HEK293 (cell line): ENCODE results near the gene PIK3AP1.

ENCODE experiments used
- CTCF ChIA-PET: fragments of 350-600 bp; formaldehyde crosslinking; extraction: SDS; loops from one replicate; lab custom pipeline; 2021; ENCODE audit warnings: antibody characterized with exemption; lab: Yijun Ruan, JAX
- POLR2A ChIA-PET: fragments of 300-600 bp; formaldehyde crosslinking; extraction: SDS; loops from one replicate; lab custom pipeline; 2020; ENCODE audit warnings: antibody characterized with exemption, inconsistent platforms; lab: Yijun Ruan, JAX
- H3K27ac ChIP-seq: fragments of 200-500 bp; sonication (Bioruptor generic); 2 replicates; pipeline ENCODE4 v1.5.1; 2014; ENCODE audit warnings: low read depth, low read length, control low read depth, inconsistent platforms; ENCODE audit errors: extremely low read depth
- H3K36me3 ChIP-seq, 2 experiments: fragments of 200-500 bp in 1 of 2; sonication (Bioruptor generic) in 1 of 2; 1 replicate in 1 of 2; 2 replicates in 1 of 2; pipeline ENCODE4 v1.5.1; 2014 to 2017; ENCODE audit warnings: inconsistent platforms in 2 of 2, low read length in 2 of 2; ENCODE audit not compliant: control insufficient read depth in 2 of 2, insufficient read depth in 1 of 2
- H3K4me1 ChIP-seq: fragments of 200-500 bp; sonication (Bioruptor generic); 2 replicates; pipeline ENCODE4 v1.5.1; 2014; ENCODE audit warnings: mild to moderate bottlenecking, low read length, inconsistent platforms; ENCODE audit not compliant: control insufficient read depth, insufficient read depth
- H3K4me3 ChIP-seq: 2 replicates; pipeline ENCODE4 v1.5.1; 2011; ENCODE audit warnings: low read depth, mild to moderate bottlenecking, control low read depth, low read length, moderate library complexity
- H3K9me3 ChIP-seq: fragments of 200-500 bp; sonication (Bioruptor generic); 2 replicates; pipeline ENCODE4 v1.5.1; 2014; ENCODE audit warnings: low read depth, low read length, inconsistent platforms; ENCODE audit not compliant: control insufficient read depth, insufficient read depth
- IKZF3 ChIP-seq: fragments of 450-650 bp; IDR thresholded peaks from 2 replicates; pipeline ENCODE4 v1.5.0; 2018; ENCODE audit warnings: missing biosample characterization, mild to moderate bottlenecking, missing genetic modification characterization, moderate library complexity
- PRDM1 ChIP-seq: fragments of 450-650 bp; formaldehyde crosslinking; IDR thresholded peaks from 2 replicates; pipeline ENCODE4; 2016; ENCODE audit warnings: missing biosample characterization, missing genetic modification characterization
- YY2 ChIP-seq: fragments of 450-650 bp; formaldehyde crosslinking; IDR thresholded peaks from 2 replicates; pipeline ENCODE4 v1.5.1; 2016; ENCODE audit warnings: missing biosample characterization, missing genetic modification characterization
- ZFHX2 ChIP-seq: fragments of 450-650 bp; formaldehyde crosslinking; conservative IDR thresholded peaks from 2 replicates; pipeline ENCODE4 v1.5.1; 2016; ENCODE audit warnings: missing biosample characterization, missing genetic modification characterization
- ZNF10 ChIP-seq: fragments of 450-650 bp; formaldehyde crosslinking; IDR thresholded peaks from 2 replicates; pipeline ENCODE4 v1.5.1; 2017; ENCODE audit warnings: missing biosample characterization, missing genetic modification characterization
- ZNF174 ChIP-seq: fragments of 450-650 bp; formaldehyde crosslinking; IDR thresholded peaks from 2 replicates; pipeline ENCODE4 v1.5.0; 2017; ENCODE audit warnings: missing biosample characterization, mild to moderate bottlenecking, missing genetic modification characterization
- ZNF239 ChIP-seq: fragments of 450-650 bp; formaldehyde crosslinking; IDR thresholded peaks from 2 replicates; pipeline ENCODE4 v1.5.1; 2016; ENCODE audit warnings: missing biosample characterization, missing genetic modification characterization
- ZNF24 ChIP-seq: fragments of 450-650 bp; formaldehyde crosslinking; IDR thresholded peaks from 2 replicates; pipeline ENCODE4 v1.5.1; 2016; ENCODE audit warnings: missing biosample characterization, missing genetic modification characterization
- ZNF292 ChIP-seq: fragments of 450-650 bp; formaldehyde crosslinking; IDR thresholded peaks from 2 replicates; pipeline ENCODE4 v1.5.1; 2016; ENCODE audit warnings: low read depth, missing biosample characterization, missing genetic modification characterization, borderline replicate concordance
- ZNF311 ChIP-seq: fragments of 450-650 bp; formaldehyde crosslinking; IDR thresholded peaks from 2 replicates; pipeline ENCODE4 v1.5.1; 2017; ENCODE audit warnings: missing biosample characterization, missing genetic modification characterization, borderline replicate concordance
- ZNF394 ChIP-seq: fragments of 450-650 bp; formaldehyde crosslinking; IDR thresholded peaks from 2 replicates; pipeline ENCODE4 v1.5.1; 2016; ENCODE audit warnings: missing biosample characterization, missing genetic modification characterization, mild to moderate bottlenecking, moderate library complexity, borderline replicate concordance
- ZNF610 ChIP-seq: fragments of 450-650 bp; formaldehyde crosslinking; IDR thresholded peaks from 2 replicates; pipeline ENCODE4 v1.5.1; 2016; ENCODE audit warnings: missing biosample characterization, missing genetic modification characterization, borderline replicate concordance
- ZNF654 ChIP-seq: fragments of 450-650 bp; formaldehyde crosslinking; IDR thresholded peaks from 2 replicates; pipeline ENCODE4 v1.5.1; 2016; ENCODE audit warnings: low read depth, missing biosample characterization, missing genetic modification characterization
- ZNF677 ChIP-seq: fragments of 450-650 bp; IDR thresholded peaks from 2 replicates; pipeline ENCODE4 v1.5.0; 2018; ENCODE audit warnings: missing biosample characterization, mild to moderate bottlenecking, missing genetic modification characterization, moderate library complexity
- ZNF701 ChIP-seq: fragments of 450-650 bp; formaldehyde crosslinking; IDR thresholded peaks from 2 replicates; pipeline ENCODE4 v1.5.1; 2016; ENCODE audit warnings: missing biosample characterization, missing genetic modification characterization
- ZNF707 ChIP-seq: fragments of 450-650 bp; formaldehyde crosslinking; IDR thresholded peaks from 2 replicates; pipeline ENCODE4 v1.5.1; 2016; ENCODE audit warnings: missing biosample characterization, missing genetic modification characterization
- ZNF76 ChIP-seq: fragments of 450-650 bp; formaldehyde crosslinking; IDR thresholded peaks from 2 replicates; pipeline ENCODE4; 2016; ENCODE audit warnings: low read depth, missing biosample characterization, missing genetic modification characterization, borderline replicate concordance
- ZSCAN18 ChIP-seq: fragments of 450-650 bp; formaldehyde crosslinking; IDR thresholded peaks from 2 replicates; pipeline ENCODE4 v1.5.1; 2016; ENCODE audit warnings: missing biosample characterization, missing genetic modification characterization
- ZXDB ChIP-seq: fragments of 450-650 bp; formaldehyde crosslinking; IDR thresholded peaks from 2 replicates; pipeline ENCODE4 v1.5.1; 2016; ENCODE audit warnings: missing biosample characterization, missing genetic modification characterization
- TF ChIP-seq, protein P1 (sequence below): fragments of 450-650 bp; formaldehyde crosslinking; IDR thresholded peaks from 2 replicates; pipeline ENCODE4 v1.5.1; 2016; ENCODE audit warnings: missing biosample characterization, missing genetic modification characterization
- TF ChIP-seq, protein P2 (sequence below): fragments of 450-650 bp; formaldehyde crosslinking; IDR thresholded peaks from 2 replicates; pipeline ENCODE4 v1.5.1; 2016; ENCODE audit warnings: missing biosample characterization, missing genetic modification characterization

PIK3AP1 gene

GRCh38 chr10:96676272-96677112 lies 43.8 kb downstream of the PIK3AP1 start (continued):
- TF ChIP-seq IKZF3 (tag by site-specific recombination) (no peak), ZNF677 (tag by site-specific recombination) (no peak), ZNF311 (tag by site-specific recombination) (no peak), ZFHX2 (tag by site-specific recombination) (no peak), ZNF76 (tag by site-specific recombination) (no peak)

GRCh38 chr10:96675846-96676245 lies 44.5 kb downstream of the PIK3AP1 start:
- Histone ChIP-seq H3K27ac (no peak overlapping the region), H3K36me3 (no peaks in the 10 kb centered on the region), H3K9me3 (no peaks in the 10 kb centered on the region), H3K4me3 (no peak overlapping the region), H3K4me1 (peaks cover 5% of the 10 kb centered on the region; the same call in 1 of the 2 replicates)
- CTCF ChIA-PET = interaction anchor here (0.7 to 1.1 kb wide), 2 partner anchors 15 to 131 kb away, joined by 3 to 4 read pairs; no protein-coding TSS in a partner anchor
- POLR2A ChIA-PET = no interaction called here
- no peak for TF ChIP-seq ZNF701 (tag by site-specific recombination)
- TF ChIP-seq ZNF654 (tag by site-specific recombination) = no peak
- TF ChIP-seq ZNF610 (tag by site-specific recombination) = no peak
- TF ChIP-seq ZNF394 (tag by site-specific recombination) = no peak
- TF ChIP-seq PRDM1 = no peak
- TF ChIP-seq, protein P1, sequence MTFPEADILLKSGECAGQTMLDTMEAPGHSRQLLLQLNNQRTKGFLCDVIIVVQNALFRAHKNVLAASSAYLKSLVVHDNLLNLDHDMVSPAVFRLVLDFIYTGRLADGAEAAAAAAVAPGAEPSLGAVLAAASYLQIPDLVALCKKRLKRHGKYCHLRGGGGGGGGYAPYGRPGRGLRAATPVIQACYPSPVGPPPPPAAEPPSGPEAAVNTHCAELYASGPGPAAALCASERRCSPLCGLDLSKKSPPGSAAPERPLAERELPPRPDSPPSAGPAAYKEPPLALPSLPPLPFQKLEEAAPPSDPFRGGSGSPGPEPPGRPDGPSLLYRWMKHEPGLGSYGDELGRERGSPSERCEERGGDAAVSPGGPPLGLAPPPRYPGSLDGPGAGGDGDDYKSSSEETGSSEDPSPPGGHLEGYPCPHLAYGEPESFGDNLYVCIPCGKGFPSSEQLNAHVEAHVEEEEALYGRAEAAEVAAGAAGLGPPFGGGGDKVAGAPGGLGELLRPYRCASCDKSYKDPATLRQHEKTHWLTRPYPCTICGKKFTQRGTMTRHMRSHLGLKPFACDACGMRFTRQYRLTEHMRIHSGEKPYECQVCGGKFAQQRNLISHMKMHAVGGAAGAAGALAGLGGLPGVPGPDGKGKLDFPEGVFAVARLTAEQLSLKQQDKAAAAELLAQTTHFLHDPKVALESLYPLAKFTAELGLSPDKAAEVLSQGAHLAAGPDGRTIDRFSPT = no peak

GRCh38 chr10:96673318-96674099 lies 46.8 kb downstream of the PIK3AP1 start:
- Histone ChIP-seq H3K4me1 (peaks cover 5% of the 10 kb centered on the region; the same call in 1 of the 2 replicates), H3K4me3 (no peak overlapping the region), H3K27ac (no peak overlapping the region), H3K9me3 (no peaks in the 10 kb centered on the region), H3K36me3 (no peaks in the 10 kb centered on the region)
- TF ChIP-seq ZNF239 (tag by site-specific recombination) (no peak), YY2 (tag by site-specific recombination) (no peak), ZNF24 (tag by site-specific recombination) (no peak), ZNF292 (tag by site-specific recombination) (no peak), PRDM1 (peak; percentile 77), ZNF394 (tag by site-specific recombination) (no peak), ZSCAN18 (tag by site-specific recombination) (no peak), ZXDB (tag by site-specific recombination) (peak; percentile 40; the same call in 1 of the 2 replicates), ZNF707 (tag by site-specific recombination) (no peak), ZNF10 (tag by site-specific recombination) (no peak), ZNF174 (no peak)
- TF ChIP-seq, protein P2, sequence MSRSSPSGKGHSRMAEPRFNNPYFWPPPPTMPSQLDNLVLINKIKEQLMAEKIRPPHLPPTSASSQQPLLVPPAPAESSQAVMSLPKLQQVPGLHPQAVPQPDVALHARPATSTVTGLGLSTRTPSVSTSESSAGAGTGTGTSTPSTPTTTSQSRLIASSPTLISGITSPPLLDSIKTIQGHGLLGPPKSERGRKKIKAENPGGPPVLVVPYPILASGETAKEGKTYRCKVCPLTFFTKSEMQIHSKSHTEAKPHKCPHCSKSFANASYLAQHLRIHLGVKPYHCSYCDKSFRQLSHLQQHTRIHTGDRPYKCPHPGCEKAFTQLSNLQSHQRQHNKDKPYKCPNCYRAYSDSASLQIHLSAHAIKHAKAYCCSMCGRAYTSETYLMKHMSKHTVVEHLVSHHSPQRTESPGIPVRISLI (tag by site-specific recombination) = no peak
- POLR2A ChIA-PET = no interaction called here
- CTCF ChIA-PET = interaction anchor here (0.7 to 1.7 kb wide), 5 partner anchors 9 to 536 kb away, joined by 3 to 5 read pairs (median 3); no protein-coding TSS in a partner anchor
